Fibroblast of lung (primary cell): ENCODE results near the gene PEX11B. TPM values are rescaled to one million over a fixed set of nuclear protein-coding genes. Genes with fewer than 3 reads are reported as not detected.

Experiments used
- DNase-seq, 2 donors: peaks; one replicate each; pipeline versions ENCODE4 v3.0.0 to v3.0.0-alpha.2; 2010; ENCODE audit warnings: low read depth in 2 of 2
- H2AFZ ChIP-seq: 2 replicates; pipeline ENCODE4 v1.5.1; 2012; ENCODE audit warnings: low read length, control low read depth, inconsistent platforms
- H3K27ac ChIP-seq: 2 replicates; pipeline ENCODE4 v1.5.1; 2011; ENCODE audit warnings: low read length, control low read depth; ENCODE audit not compliant: insufficient read depth
- H3K27me3 ChIP-seq: 2 replicates; pipeline ENCODE4 v1.5.1; 2011; ENCODE audit warnings: mild to moderate bottlenecking, low read length; ENCODE audit not compliant: control insufficient read depth, insufficient read depth
- H3K36me3 ChIP-seq: 2 replicates; pipeline ENCODE4 v1.5.1; 2011; ENCODE audit warnings: low read length; ENCODE audit not compliant: control insufficient read depth, insufficient read depth
- H3K4me1 ChIP-seq: 2 replicates; pipeline ENCODE4 v1.5.1; 2011; ENCODE audit warnings: low read length; ENCODE audit not compliant: control insufficient read depth, insufficient read depth; ENCODE audit errors: extremely low read depth
- H3K4me2 ChIP-seq: 2 replicates; pipeline ENCODE4 v1.5.1; 2011; ENCODE audit warnings: low read length, control low read depth; ENCODE audit not compliant: insufficient read depth; ENCODE audit errors: extremely low read depth
- H3K4me3 ChIP-seq, 4 experiments: fragments of 200-600 bp in 1 of 4; sonication (generic) in 1 of 4; replicated peaks in 1 of 4; 2 replicates each; pipeline ENCODE4 v1.5.1; 2011 to 2016; ENCODE audit warnings: low read length in 4 of 4, low read depth in 3 of 4, mild to moderate bottlenecking in 3 of 4, control low read depth in 2 of 4, inconsistent platforms in 1 of 4, mixed read lengths in 1 of 4; ENCODE audit not compliant: insufficient read depth in 1 of 4; ENCODE audit errors: control extremely low read depth in 1 of 4
- H3K79me2 ChIP-seq: 2 replicates; pipeline ENCODE4 v1.5.1; 2012; ENCODE audit warnings: mild to moderate bottlenecking, low read length, inconsistent platforms; ENCODE audit not compliant: control insufficient read depth, insufficient read depth
- H3K9ac ChIP-seq: 2 replicates; pipeline ENCODE4 v1.5.1; 2011; ENCODE audit warnings: mild to moderate bottlenecking, low read length, control low read depth; ENCODE audit not compliant: insufficient read depth
- H3K9me3 ChIP-seq: 2 replicates; pipeline ENCODE4 v1.5.1; 2012; ENCODE audit warnings: low read depth, low read length; ENCODE audit not compliant: control insufficient read depth, insufficient read depth
- H4K20me1 ChIP-seq: 2 replicates; pipeline ENCODE4 v1.5.1; 2011; ENCODE audit warnings: low read length; ENCODE audit not compliant: control insufficient read depth, insufficient read depth; ENCODE audit errors: extremely low read depth
- EZH2 ChIP-seq: IDR thresholded peaks from 2 replicates; pipeline ENCODE4 v1.5.1; 2012; ENCODE audit warnings: low read length, control low read depth, mild to moderate bottlenecking; ENCODE audit errors: missing control alignments
- polyA plus RNA-seq, 2 donors: library from polyadenylated mRNA; depleted of rRNA in 1 of 2; stranded (reverse) in 1 of 2; unstranded in 1 of 2; fragments of >200 nt; gene quantifications; 2 replicates each; pipeline ENCODE4 v1.2.1, GENCODE V29; 2011 to 2012; ENCODE audit warnings: missing spikeins in 1 of 2
- total RNA-seq: library from RNA; depleted of rRNA; stranded (reverse); fragments of >200 nt; gene quantifications from 2 replicates; pipeline ENCODE4 v1.2.1, GENCODE V29; 2014
- TF ChIP-seq, protein P1 (sequence below), 2 donors: IDR thresholded peaks in 1 of 2; conservative IDR thresholded peaks in 1 of 2; 1 replicate in 1 of 2; 2 replicates in 1 of 2; pipeline ENCODE4 v1.5.1; 2011 to 2012; ENCODE audit warnings: low read length in 2 of 2, control low read depth in 1 of 2, inconsistent platforms in 1 of 2, low read depth in 1 of 2, mild to moderate bottlenecking in 1 of 2

The PEX11B gene
- total and polyA plus RNA-seq, 2 donors (not counting 1 experiment from before 2014, with no cell fraction given), result 28.2 to 34.3 TPM

- Histone ChIP-seq H3K4me1 (peaks cover 4% of the 10 kb centered on the region), H2AFZ (no peak overlapping the region), H4K20me1 (no peaks in the 10 kb centered on the region), H3K9me3 (no peaks in the 10 kb centered on the region), H3K27ac (peak overlapping the region; percentile 94), H3K79me2 (peaks cover 9% of the 10 kb centered on the region), H3K9ac (no peak overlapping the region), H3K36me3 (peaks cover 6% of the 10 kb centered on the region), H3K4me3 (peak overlapping the region; percentile 89 to 96 (median 93)), H3K27me3 (no peaks in the 10 kb centered on the region), H3K4me2 (peak overlapping the region; percentile 100)
- DNase-seq, result no peak
- TF ChIP-seq, protein P1, sequence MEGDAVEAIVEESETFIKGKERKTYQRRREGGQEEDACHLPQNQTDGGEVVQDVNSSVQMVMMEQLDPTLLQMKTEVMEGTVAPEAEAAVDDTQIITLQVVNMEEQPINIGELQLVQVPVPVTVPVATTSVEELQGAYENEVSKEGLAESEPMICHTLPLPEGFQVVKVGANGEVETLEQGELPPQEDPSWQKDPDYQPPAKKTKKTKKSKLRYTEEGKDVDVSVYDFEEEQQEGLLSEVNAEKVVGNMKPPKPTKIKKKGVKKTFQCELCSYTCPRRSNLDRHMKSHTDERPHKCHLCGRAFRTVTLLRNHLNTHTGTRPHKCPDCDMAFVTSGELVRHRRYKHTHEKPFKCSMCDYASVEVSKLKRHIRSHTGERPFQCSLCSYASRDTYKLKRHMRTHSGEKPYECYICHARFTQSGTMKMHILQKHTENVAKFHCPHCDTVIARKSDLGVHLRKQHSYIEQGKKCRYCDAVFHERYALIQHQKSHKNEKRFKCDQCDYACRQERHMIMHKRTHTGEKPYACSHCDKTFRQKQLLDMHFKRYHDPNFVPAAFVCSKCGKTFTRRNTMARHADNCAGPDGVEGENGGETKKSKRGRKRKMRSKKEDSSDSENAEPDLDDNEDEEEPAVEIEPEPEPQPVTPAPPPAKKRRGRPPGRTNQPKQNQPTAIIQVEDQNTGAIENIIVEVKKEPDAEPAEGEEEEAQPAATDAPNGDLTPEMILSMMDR (conservative IDR thresholded peaks at IDR 0.05 in 1 of 2, IDR thresholded peaks at IDR 0.05 in 1 of 2; ENCODE audit: low read depth in 1 of 2, low read length in 2 of 2), result no peak
- no peak for TF ChIP-seq EZH2
Measured at GRCh38 chr1:145917595-145917994, 922 bp downstream of the PEX11B start.

DNA sequence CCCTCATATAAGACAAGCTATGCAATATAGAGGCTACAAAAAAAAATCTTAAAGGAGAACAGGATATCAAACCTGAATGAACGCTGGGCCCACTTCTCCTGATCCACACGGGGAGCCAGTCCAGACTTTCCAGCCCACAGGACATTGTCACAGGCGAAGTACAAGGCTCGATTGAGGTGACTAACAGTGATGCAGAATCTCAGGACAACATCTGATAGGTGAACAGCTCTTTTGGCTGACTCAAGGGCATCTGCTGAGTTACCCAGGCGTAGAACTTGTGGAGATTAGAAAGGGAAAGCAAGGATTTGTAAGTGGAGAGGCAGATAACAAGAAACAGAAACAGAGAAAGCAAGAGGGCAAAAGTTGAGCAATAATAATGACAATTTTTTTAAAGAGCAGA lies 1.8 kb downstream of the PEX11B start:
- Histone ChIP-seq H3K27me3 (no peaks in the 10 kb centered on the region), H3K4me3 (no peak overlapping the region), H3K36me3 (peaks cover 11% of the 10 kb centered on the region), H3K79me2 (peaks cover 9% of the 10 kb centered on the region), H4K20me1 (no peaks in the 10 kb centered on the region), H3K4me2 (no peak overlapping the region), H3K9me3 (no peaks in the 10 kb centered on the region), H3K4me1 (peaks cover 4% of the 10 kb centered on the region), H3K27ac (no peak overlapping the region), H3K9ac (no peak overlapping the region), H2AFZ (no peak overlapping the region)
- DNase-seq, result peak in 1 of 2 donors; percentile 20
- TF ChIP-seq EZH2, result no peak
- TF ChIP-seq, protein P1 (conservative IDR thresholded peaks at IDR 0.05 in 1 of 2, IDR thresholded peaks at IDR 0.05 in 1 of 2; ENCODE audit: low read depth in 1 of 2, low read length in 2 of 2), result no peak

DNA sequence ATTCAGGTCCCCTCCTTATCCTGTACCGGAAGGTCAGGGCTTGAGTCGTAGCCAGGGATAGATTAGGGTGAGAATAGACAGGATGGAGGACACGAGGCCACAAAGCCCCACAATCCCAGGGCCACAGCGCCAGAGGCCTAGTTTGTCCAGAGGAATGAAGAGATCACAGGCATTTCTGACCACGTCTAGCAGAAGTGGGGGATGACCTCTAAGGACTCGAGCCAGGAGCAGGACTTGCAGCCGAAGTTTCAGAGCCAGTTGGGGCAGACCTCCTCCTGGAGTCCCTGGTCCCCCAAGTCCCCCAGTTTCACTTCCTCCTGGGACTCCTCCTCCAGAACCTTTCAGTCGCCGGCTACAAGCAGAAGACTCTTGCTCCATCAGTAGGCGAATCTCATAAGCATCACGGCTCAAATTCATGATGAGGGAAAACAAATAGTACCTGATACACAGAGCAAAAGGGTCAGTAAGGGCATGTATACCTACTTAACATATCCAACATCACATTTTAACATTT lies 6.3 kb downstream of the PEX11B start:
- no peak for DNase-seq
- Histone ChIP-seq H3K4me3 (no peak overlapping the region), H2AFZ (no peak overlapping the region), H3K4me2 (no peak overlapping the region), H3K9me3 (no peaks in the 10 kb centered on the region), H3K79me2 (no peaks in the 10 kb centered on the region), H3K4me1 (peaks cover 8% of the 10 kb centered on the region), H3K27me3 (no peaks in the 10 kb centered on the region), H3K36me3 (peaks cover 15% of the 10 kb centered on the region), H4K20me1 (no peaks in the 10 kb centered on the region), H3K9ac (no peak overlapping the region), H3K27ac (no peak overlapping the region)
- TF ChIP-seq, protein P1 (conservative IDR thresholded peaks at IDR 0.05 in 1 of 2, IDR thresholded peaks at IDR 0.05 in 1 of 2; ENCODE audit: low read depth in 1 of 2, low read length in 2 of 2), result no peak
- no peak for TF ChIP-seq EZH2
